CD14-positive monocyte (primary cell): Measurements from ENCODE around the gene CFAP69. TPM values are rescaled to one million over a fixed set of nuclear protein-coding genes. Genes with fewer than 3 reads are reported as not detected.

Experiments used
- DNase-seq, 3 donors: peaks; one replicate each; pipeline ENCODE4 v3.0.0-alpha.2; 2011 to 2022
- H2AFZ ChIP-seq: 2 replicates; pipeline ENCODE4 v1.6.0; 2012; ENCODE audit warnings: mild to moderate bottlenecking, low read depth, low read length, inconsistent platforms; ENCODE audit not compliant: insufficient read depth, poor library complexity, severe bottlenecking
- H3K27ac ChIP-seq, 2 donors: 1 replicate in 1 of 2; 2 replicates in 1 of 2; pipeline ENCODE4 v1.5.1; 2012 to 2013; ENCODE audit warnings: low read length in 2 of 2, control low read depth in 1 of 2, inconsistent platforms in 1 of 2, low read depth in 1 of 2, mild to moderate bottlenecking in 1 of 2
- H3K27me3 ChIP-seq, 2 donors: one replicate each; pipeline versions ENCODE4 v1.6.0 to v1.6.1; 2011 to 2013; ENCODE audit warnings: low read length in 2 of 2; ENCODE audit not compliant: control insufficient read depth in 2 of 2, insufficient read depth in 2 of 2
- H3K36me3 ChIP-seq, 2 donors: replicated peaks in 1 of 2; 1 replicate in 1 of 2; 2 replicates in 1 of 2; pipeline versions ENCODE4 v1.5.1 to v1.6.1; 2012 to 2013; ENCODE audit warnings: low read length in 2 of 2, control low read depth in 1 of 2, inconsistent platforms in 1 of 2, mild to moderate bottlenecking in 1 of 2; ENCODE audit not compliant: insufficient read depth in 2 of 2, control insufficient read depth in 1 of 2
- H3K4me1 ChIP-seq, 2 donors: 1 replicate in 1 of 2; 2 replicates in 1 of 2; pipeline versions ENCODE4 v1.5.1 to v1.6.1; 2012 to 2013; ENCODE audit warnings: low read length in 2 of 2, control low read depth in 1 of 2, inconsistent platforms in 1 of 2, mild to moderate bottlenecking in 1 of 2, moderate library complexity in 1 of 2; ENCODE audit not compliant: insufficient read depth in 2 of 2, control insufficient read depth in 1 of 2
- H3K4me2 ChIP-seq: replicated peaks from 2 replicates; pipeline ENCODE3; 2012; ENCODE audit warnings: low read length, moderate library complexity, mild to moderate bottlenecking; ENCODE audit not compliant: poor library complexity, severe bottlenecking; ENCODE audit errors: extremely low read depth
- H3K4me3 ChIP-seq, 3 experiments: fragments of 200-600 bp in 1 of 3; sonication (generic) in 1 of 3; replicated peaks in 1 of 3; 1 replicate in 2 of 3; 2 replicates in 1 of 3; pipeline ENCODE4 v1.5.1; 2011 to 2013; ENCODE audit warnings: low read length in 3 of 3, mild to moderate bottlenecking in 3 of 3, control low read depth in 2 of 3, low read depth in 2 of 3, inconsistent platforms in 1 of 3, moderate library complexity in 1 of 3
- H3K79me2 ChIP-seq: 2 replicates; pipeline ENCODE4 v1.6.0; 2012; ENCODE audit warnings: mild to moderate bottlenecking, control low read depth, inconsistent platforms, low read length, moderate library complexity; ENCODE audit not compliant: insufficient read depth
- H3K9ac ChIP-seq: 2 replicates; pipeline ENCODE4 v1.6.0; 2017; ENCODE audit warnings: low read length, mild to moderate bottlenecking; ENCODE audit not compliant: insufficient read depth, poor library complexity, severe bottlenecking
- H3K9me3 ChIP-seq, 2 donors: replicated peaks in 1 of 2; 1 replicate in 1 of 2; 2 replicates in 1 of 2; pipeline versions ENCODE4 v1.5.1 to v1.6.1; 2012 to 2013; ENCODE audit warnings: low read length in 2 of 2, control low read depth in 1 of 2; ENCODE audit not compliant: control insufficient read depth in 1 of 2, insufficient read depth in 1 of 2
- H4K20me1 ChIP-seq: 2 replicates; pipeline ENCODE4 v1.6.0; 2012; ENCODE audit warnings: mild to moderate bottlenecking, low read length, control low read depth, moderate library complexity; ENCODE audit not compliant: insufficient read depth
- H3K27ac Mint-ChIP-seq, 7 donors: one replicate each; pipeline ENCODE4 v1.8.0; 2020; ENCODE audit warnings: mild to moderate bottlenecking in 7 of 7, mixed read lengths in 7 of 7, moderate library complexity in 6 of 7, inconsistent platforms in 2 of 7
- H3K27me3 Mint-ChIP-seq, 3 donors: one replicate each; pipeline ENCODE4 v1.8.0; 2021 to 2022; ENCODE audit warnings: low read depth in 3 of 3, mild to moderate bottlenecking in 3 of 3, mixed read lengths in 3 of 3, moderate library complexity in 3 of 3, inconsistent platforms in 1 of 3
- H3K36me3 Mint-ChIP-seq, 2 donors: one replicate each; pipeline ENCODE4 v1.8.0; 2020; ENCODE audit warnings: mixed read lengths in 2 of 2, inconsistent platforms in 1 of 2, mild to moderate bottlenecking in 1 of 2
- H3K4me1 Mint-ChIP-seq: one replicate; pipeline ENCODE4 v1.8.0; 2020; ENCODE audit warnings: mild to moderate bottlenecking, mixed read lengths
- H3K4me3 Mint-ChIP-seq, 2 donors: one replicate each; pipeline ENCODE4 v1.8.0; 2020; ENCODE audit warnings: mild to moderate bottlenecking in 2 of 2, mixed read lengths in 2 of 2, moderate library complexity in 1 of 2
- H3K9me3 Mint-ChIP-seq, 7 donors: one replicate each; pipeline ENCODE4 v1.8.0; 2020 to 2022; ENCODE audit warnings: mixed read lengths in 7 of 7, mild to moderate bottlenecking in 6 of 7, moderate library complexity in 6 of 7, inconsistent platforms in 2 of 7
- WGBS: methylation state at CpG from one replicate; pipeline ENCODE4 v1.1.5; 2013; ENCODE audit warnings: missing lambda C conversion rate; ENCODE audit not compliant: insufficient coverage; 5-methylcytosine and 5-hydroxymethylcytosine counted together
- intact Hi-C, 2 donors: fragments of 100-400 bp; cut with micrococcal nuclease; formaldehyde crosslinking; loops; one replicate each; pipeline versions ENCODE4 v1.15.0 to v1.15.1; 2023
- polyA plus RNA-seq, 3 donors: library from polyadenylated mRNA; depleted of rRNA in 1 of 3; unstranded in 2 of 3; stranded (reverse) in 1 of 3; fragments of 300-500 nt in 2 of 3; fragments of >200 nt in 1 of 3; fragmentation: Illumina TruSeq in 2 of 3; gene quantifications; 1 replicate in 2 of 3; 2 replicates in 1 of 3; pipeline ENCODE4 v1.2.3, GENCODE V29; 2012 to 2021
- TF ChIP-seq, protein P1 (sequence below): fragments of 200-600 bp; IDR thresholded peaks from one replicate; pipeline ENCODE4 v1.8.0; 2022; ENCODE audit warnings: antibody characterized with exemption, mild to moderate bottlenecking

Gene CFAP69
- polyA plus RNA-seq, 3 donors: not detected

- TF ChIP-seq, protein P1, sequence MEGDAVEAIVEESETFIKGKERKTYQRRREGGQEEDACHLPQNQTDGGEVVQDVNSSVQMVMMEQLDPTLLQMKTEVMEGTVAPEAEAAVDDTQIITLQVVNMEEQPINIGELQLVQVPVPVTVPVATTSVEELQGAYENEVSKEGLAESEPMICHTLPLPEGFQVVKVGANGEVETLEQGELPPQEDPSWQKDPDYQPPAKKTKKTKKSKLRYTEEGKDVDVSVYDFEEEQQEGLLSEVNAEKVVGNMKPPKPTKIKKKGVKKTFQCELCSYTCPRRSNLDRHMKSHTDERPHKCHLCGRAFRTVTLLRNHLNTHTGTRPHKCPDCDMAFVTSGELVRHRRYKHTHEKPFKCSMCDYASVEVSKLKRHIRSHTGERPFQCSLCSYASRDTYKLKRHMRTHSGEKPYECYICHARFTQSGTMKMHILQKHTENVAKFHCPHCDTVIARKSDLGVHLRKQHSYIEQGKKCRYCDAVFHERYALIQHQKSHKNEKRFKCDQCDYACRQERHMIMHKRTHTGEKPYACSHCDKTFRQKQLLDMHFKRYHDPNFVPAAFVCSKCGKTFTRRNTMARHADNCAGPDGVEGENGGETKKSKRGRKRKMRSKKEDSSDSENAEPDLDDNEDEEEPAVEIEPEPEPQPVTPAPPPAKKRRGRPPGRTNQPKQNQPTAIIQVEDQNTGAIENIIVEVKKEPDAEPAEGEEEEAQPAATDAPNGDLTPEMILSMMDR: no peak
- no peak overlapping the region for H3K27ac ChIP-seq
- no peaks in the 10 kb centered on the region for H3K27me3 ChIP-seq
- H3K4me2 ChIP-seq: no peak overlapping the region
- H2AFZ ChIP-seq: no peak overlapping the region
- H3K9me3 ChIP-seq: no peaks in the 10 kb centered on the region
- no peaks in the 10 kb centered on the region for H3K36me3 Mint-ChIP-seq
- no peaks in the 10 kb centered on the region for H4K20me1 ChIP-seq
- H3K4me3 Mint-ChIP-seq: no peak overlapping the region
- H3K4me1 ChIP-seq: no peaks in the 10 kb centered on the region
- H3K36me3 ChIP-seq: no peaks in the 10 kb centered on the region
- H3K4me3 ChIP-seq: no peak overlapping the region
- no peaks in the 10 kb centered on the region for H3K4me1 Mint-ChIP-seq
- peaks cover 2 to 7% (median 2%) of the 10 kb centered on the region in 3 donors for H3K27me3 Mint-ChIP-seq
- no peak for DNase-seq
- no peak overlapping the region for H3K27ac Mint-ChIP-seq
- intact Hi-C loops: no loop called here
- H3K79me2 ChIP-seq: no peaks in the 10 kb centered on the region
- H3K9me3 Mint-ChIP-seq: no peaks in the 10 kb centered on the region
- H3K9ac ChIP-seq: no peak overlapping the region
- WGBS: no CpG with 5 or more reads among the region's 5 CpGs
These were observed 17.7 kb upstream of the CFAP69 start for GRCh38 chr7:90227259-90227658.

DNA sequence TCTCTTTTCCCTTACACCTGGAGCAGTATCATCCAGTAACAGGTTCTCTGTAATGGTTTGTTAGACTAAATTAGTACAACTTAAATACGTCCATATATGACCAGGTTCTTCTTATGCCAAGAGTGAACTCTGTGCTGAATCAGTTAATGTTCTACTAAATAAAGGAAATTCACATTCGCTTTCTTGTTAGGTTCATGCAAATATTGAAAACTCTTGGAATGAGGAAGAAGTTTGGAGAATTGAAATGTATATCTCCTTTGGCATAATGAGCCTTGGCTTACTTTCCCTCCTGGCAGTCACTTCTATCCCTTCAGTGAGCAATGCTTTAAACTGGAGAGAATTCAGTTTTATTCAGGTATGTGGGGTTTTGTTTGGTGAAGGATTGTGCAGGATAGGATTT lies 15.3 kb upstream of the CFAP69 start:
- intact Hi-C loops: no loop called here
- Histone ChIP-seq H3K36me3 (no peaks in the 10 kb centered on the region), H3K4me3 (no peak overlapping the region), H3K4me1 (no peaks in the 10 kb centered on the region), H3K9me3 (no peaks in the 10 kb centered on the region), H3K27ac (no peak overlapping the region), H4K20me1 (no peaks in the 10 kb centered on the region), H3K79me2 (no peaks in the 10 kb centered on the region), H2AFZ (no peak overlapping the region), H3K27me3 (no peaks in the 10 kb centered on the region), H3K4me2 (no peak overlapping the region), H3K9ac (no peak overlapping the region)
- no peaks in the 10 kb centered on the region for H3K36me3 Mint-ChIP-seq
- H3K4me3 Mint-ChIP-seq: no peak overlapping the region
- no peak for DNase-seq
- H3K27ac Mint-ChIP-seq: no peak overlapping the region
- no CpG with 5 or more reads among the region's 2 CpGs for WGBS
- H3K4me1 Mint-ChIP-seq: no peaks in the 10 kb centered on the region
- TF ChIP-seq, protein P1: no peak
- H3K9me3 Mint-ChIP-seq: no peaks in the 10 kb centered on the region
- H3K27me3 Mint-ChIP-seq: peaks cover 2 to 7% (median 5%) of the 10 kb centered on the region in 3 donors
